ENCODE measurements around the gene CYP2E1.
"Not testable (repeated sequence)": the region's sequence is repeated elsewhere in the genome, so short reads cannot be mapped to it uniquely, and the experiment has no call there.

The CYP2E1 gene

DNA sequence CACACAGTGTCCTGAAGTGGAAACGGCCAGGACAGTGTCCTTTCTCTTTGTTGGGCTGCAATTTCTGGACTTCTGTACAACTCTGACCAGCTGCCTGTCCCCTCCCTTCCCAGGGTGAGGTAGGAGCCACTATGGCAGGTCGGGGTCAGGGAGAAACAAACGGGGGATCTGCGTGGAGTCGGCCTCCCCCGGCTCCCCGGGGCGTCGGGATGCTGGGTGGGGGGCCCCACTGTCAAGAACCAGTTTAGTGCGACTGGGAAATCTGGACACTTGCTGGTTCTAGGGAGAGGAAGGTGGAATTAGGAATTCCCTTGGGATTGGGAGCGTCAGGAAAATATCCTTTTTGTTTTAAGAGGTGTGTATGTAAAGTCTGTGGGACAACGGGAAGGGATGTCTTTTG is 37.7 kb downstream of the CYP2E1 start:
- DNase-seq (ENCODE audit: low read depth) = no peak
- TF ChIP-seq, protein P1, sequence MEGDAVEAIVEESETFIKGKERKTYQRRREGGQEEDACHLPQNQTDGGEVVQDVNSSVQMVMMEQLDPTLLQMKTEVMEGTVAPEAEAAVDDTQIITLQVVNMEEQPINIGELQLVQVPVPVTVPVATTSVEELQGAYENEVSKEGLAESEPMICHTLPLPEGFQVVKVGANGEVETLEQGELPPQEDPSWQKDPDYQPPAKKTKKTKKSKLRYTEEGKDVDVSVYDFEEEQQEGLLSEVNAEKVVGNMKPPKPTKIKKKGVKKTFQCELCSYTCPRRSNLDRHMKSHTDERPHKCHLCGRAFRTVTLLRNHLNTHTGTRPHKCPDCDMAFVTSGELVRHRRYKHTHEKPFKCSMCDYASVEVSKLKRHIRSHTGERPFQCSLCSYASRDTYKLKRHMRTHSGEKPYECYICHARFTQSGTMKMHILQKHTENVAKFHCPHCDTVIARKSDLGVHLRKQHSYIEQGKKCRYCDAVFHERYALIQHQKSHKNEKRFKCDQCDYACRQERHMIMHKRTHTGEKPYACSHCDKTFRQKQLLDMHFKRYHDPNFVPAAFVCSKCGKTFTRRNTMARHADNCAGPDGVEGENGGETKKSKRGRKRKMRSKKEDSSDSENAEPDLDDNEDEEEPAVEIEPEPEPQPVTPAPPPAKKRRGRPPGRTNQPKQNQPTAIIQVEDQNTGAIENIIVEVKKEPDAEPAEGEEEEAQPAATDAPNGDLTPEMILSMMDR (IDR thresholded peaks at IDR 0.05; ENCODE audit: insufficient read depth, low read depth, low read length, missing control alignments) = no peak
- no peak overlapping the region for H3K4me3 ChIP-seq (ENCODE audit: low read depth, low read length)

- no peak within 1 kb of the TSS for H3K4me3 ChIP-seq (ENCODE audit: low read depth, low read length)
- DNase-seq (ENCODE audit: low read depth) = no peak
- TF ChIP-seq, protein P1 (IDR thresholded peaks at IDR 0.05; ENCODE audit: insufficient read depth, low read depth, low read length, missing control alignments) = no peak
Measured at GRCh38 chr10:133565441-133566294, 38.5 kb downstream of the CYP2E1 start, which contains the start of gene SYCE1. SYCE1 (minus strand) TSS chr10:133565583; CDS start chr10:133565529, 54 bp downstream.

- TF ChIP-seq, protein P1 (IDR thresholded peaks at IDR 0.05; ENCODE audit: insufficient read depth, low read depth, low read length, missing control alignments) = no peak
- no peak for DNase-seq (ENCODE audit: low read depth)
- no peak overlapping the region for H3K4me3 ChIP-seq (ENCODE audit: low read depth, low read length)
Measured at GRCh38 chr10:133567119-133567518, 40.0 kb downstream of the CYP2E1 start.

DNA sequence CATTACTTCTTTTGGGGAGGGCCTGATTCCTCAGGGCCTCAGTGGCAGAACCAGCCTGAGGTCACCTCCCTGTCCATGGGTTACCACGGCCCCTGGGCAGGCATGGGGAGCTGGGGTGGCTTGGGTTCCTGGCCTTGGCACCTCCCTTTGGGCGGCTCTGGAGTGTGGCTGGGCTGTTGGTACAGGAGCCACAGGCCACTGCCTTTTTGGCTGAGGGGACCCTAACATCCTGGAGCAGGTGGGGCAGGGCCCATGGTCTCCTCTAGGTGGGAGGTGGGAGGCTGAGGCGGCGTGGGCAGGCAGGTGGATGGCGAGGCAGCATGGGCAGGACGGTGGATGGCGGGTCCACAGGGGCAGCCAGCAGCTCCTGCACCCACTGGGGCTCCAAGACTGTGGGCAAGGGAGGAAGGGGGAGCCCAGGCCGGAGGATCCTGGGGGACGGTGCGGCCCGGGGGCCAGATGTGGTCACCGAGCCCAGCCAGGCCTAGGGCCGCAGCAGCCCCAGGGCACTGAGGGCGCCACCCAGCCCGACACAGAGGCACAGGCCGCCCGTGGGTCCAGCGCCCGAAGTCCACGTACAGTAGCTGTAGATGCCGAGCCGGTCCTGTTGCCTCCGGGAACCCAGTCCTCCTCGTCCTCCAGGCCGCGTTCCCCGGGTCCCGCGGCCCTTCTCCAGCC is 40.6 kb downstream of the CYP2E1 start:
- H3K4me3 ChIP-seq (ENCODE audit: low read depth, low read length) = no peak overlapping the region
- TF ChIP-seq, protein P1 (IDR thresholded peaks at IDR 0.05; ENCODE audit: insufficient read depth, low read depth, low read length, missing control alignments) = no peak
- no peak for DNase-seq (ENCODE audit: low read depth)

- DNase-seq (ENCODE audit: low read depth) = no peak
- TF ChIP-seq, protein P1 (IDR thresholded peaks at IDR 0.05; ENCODE audit: insufficient read depth, low read depth, low read length, missing control alignments) = no peak
- no peak overlapping the region for H3K4me3 ChIP-seq (ENCODE audit: low read depth, low read length)
Measured at GRCh38 chr10:133568287-133568614, 41.1 kb downstream of the CYP2E1 start.

DNA sequence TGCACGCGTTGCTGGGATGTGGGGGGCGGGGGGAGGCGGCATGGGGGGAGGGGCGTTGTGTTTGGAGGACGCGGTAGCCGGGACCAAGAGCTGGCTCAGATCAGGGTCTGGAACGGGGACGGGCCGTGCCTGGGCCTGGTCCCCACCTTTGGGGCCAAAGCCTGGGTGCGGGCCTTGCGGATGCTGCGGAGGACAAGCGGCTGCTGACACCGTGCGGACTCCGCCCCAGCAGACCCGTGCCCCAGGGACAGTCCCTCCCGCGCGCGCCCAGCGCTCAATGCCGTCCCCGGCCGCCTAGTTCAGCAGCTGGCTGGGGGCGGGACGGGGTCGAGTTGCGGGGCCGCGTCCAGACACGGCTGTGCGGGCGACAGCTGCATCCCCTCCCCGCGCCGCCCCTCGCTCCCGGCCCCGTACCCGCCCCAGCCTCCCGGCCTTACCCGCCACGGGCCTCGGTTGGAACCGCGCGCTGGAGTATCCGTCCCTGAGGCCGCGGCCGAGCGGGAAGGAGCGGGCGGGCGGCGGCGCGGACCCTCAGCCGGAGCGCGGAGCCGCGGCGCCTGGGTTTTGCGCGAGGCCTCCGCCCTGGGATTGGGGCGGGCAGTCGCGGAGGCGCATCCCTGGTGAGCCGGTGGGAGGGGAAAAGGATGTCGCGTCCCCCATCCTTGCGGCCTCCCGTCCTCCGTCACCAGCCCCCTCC is 41.8 kb downstream of the CYP2E1 start:
- H3K4me3 ChIP-seq (ENCODE audit: low read depth, low read length); DNase-seq (ENCODE audit: low read depth): not testable (repeated sequence)

DNA sequence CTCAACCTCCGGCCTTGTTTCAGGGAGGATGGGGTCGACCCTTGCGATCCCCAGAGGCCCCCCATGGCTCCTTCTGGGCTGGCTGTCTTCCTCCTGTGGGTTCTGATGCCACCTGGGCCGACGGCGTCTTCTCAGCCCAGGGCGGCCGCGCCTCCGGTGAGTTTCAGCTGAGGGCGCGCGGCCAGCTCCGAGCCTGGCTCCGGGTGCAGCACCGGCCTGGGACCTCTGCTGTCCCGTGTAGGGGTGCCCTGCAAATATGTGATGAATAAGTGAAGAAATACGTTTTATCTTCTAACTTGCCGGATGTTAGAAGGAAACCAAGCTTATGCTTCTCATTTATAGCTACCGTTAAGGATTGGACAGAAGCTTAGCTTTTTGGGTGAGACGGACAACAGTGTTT is 42.6 kb downstream of the CYP2E1 start:
- DNase-seq (ENCODE audit: low read depth); H3K4me3 ChIP-seq (ENCODE audit: low read depth, low read length): not testable (repeated sequence)

GRCh38 chr10:133572055-133572454 is 44.9 kb downstream of the CYP2E1 start:
- H3K4me3 ChIP-seq (ENCODE audit: low read depth, low read length); DNase-seq (ENCODE audit: low read depth): not testable (repeated sequence)

- not testable (repeated sequence) for DNase-seq (ENCODE audit: low read depth); H3K4me3 ChIP-seq (ENCODE audit: low read depth, low read length)
Measured at GRCh38 chr10:133573460-133573859, 46.3 kb downstream of the CYP2E1 start.

DNA sequence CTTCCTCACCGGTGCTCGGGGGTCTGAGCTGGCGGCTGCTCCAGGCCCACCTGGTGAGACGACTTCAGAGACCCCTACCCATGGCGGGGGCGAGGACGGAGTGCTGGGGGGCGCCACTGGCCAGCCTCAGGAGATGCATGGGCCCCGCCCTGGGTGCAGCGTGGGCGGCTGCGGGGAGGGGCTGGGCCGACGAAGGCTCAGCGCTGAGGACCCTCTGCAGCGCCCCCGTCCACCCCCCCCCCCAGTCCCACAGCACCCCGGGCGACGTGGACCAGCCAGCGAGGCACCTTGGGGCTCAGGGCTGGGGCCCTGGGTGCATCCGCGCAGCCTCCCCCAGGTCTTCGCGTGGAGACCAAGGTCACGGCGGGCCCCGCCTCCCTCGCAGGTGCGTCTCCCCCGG is 49.9 kb downstream of the CYP2E1 start:
- not testable (repeated sequence) for DNase-seq (ENCODE audit: low read depth); H3K4me3 ChIP-seq (ENCODE audit: low read depth, low read length)

All from GM12865 (cell line).